SK-N-MC (cell line): ENCODE results near the gene FBXW11.

Source experiments
- EZH2 ChIP-seq: fragments of 200-600 bp; sonication (generic); IDR thresholded peaks from one replicate; pipeline ENCODE4 v1.6.1; 2017; ENCODE audit warnings: antibody characterized with exemption
- FOXP2 ChIP-seq: optimal IDR thresholded peaks from 2 replicates; pipeline ENCODE3; 2011; ENCODE audit warnings: mild to moderate bottlenecking, moderate library complexity; ENCODE audit not compliant: insufficient read depth; ENCODE audit errors: extremely low read length, control extremely low read depth
- POLR2AphosphoS5 ChIP-seq: IDR thresholded peaks from 2 replicates; pipeline ENCODE4 v1.6.1; 2012; ENCODE audit warnings: mild to moderate bottlenecking, low read depth, low read length, borderline replicate concordance

- TF ChIP-seq EZH2 = no peak
- TF ChIP-seq POLR2AphosphoS5 = no peak
- no peak for TF ChIP-seq FOXP2
Measured at GRCh38 chr5:171955761-171956160, 50.7 kb downstream of the FBXW11 start.
